Transverse colon (tissue), 3 donors: ENCODE measurements around the gene NCKAP5.

ENCODE experiments used
- CTCF ChIP-seq, 5 experiments: fragments of 200-600 bp in 3 of 5; fragments of 450-650 bp in 2 of 5; sonication (generic) in 3 of 5; IDR thresholded peaks; 1 replicate in 2 of 5; 2 replicates in 3 of 5; pipeline ENCODE4 v1.5.1; 2016 to 2017; ENCODE audit warnings: antibody characterized with exemption in 5 of 5, inconsistent platforms in 3 of 5, mild to moderate bottlenecking in 2 of 5, moderate library complexity in 1 of 5
- EP300 ChIP-seq: sonication (generic); formaldehyde crosslinking; IDR thresholded peaks from one replicate; pipeline ENCODE4 v1.6.1; 2017; ENCODE audit warnings: antibody characterized with exemption, low read depth
- POLR2A ChIP-seq: fragments of 450-650 bp; IDR thresholded peaks from one replicate; pipeline ENCODE4 v1.6.1; 2016; ENCODE audit warnings: antibody characterized with exemption, mild to moderate bottlenecking, moderate library complexity

GRCh38 chr2:132859590-132859989, 708.7 kb downstream of the NCKAP5 start:
- TF ChIP-seq POLR2A, result no peak
- no peak for TF ChIP-seq CTCF (IDR thresholded peaks at IDR 0.05)
- no peak for TF ChIP-seq EP300
